HG02840 (cell line): ENCODE data around the gene SMIM1.
"Not testable (repeated sequence)": the region's sequence is repeated elsewhere in the genome, so short reads cannot be mapped to it uniquely, and the experiment has no call there.

Experiments
- ATAC-seq: cut with Tn5 transposase; IDR thresholded peaks from one replicate; pipeline ENCODE4 v1.9.1; 2021; ENCODE audit warnings: mild to moderate bottlenecking, moderate library complexity, moderate number of reproducible peaks; ENCODE audit not compliant: unreplicated experiment, low FRiP score

Gene SMIM1

GRCh38 chr1:3772715-3773571 is at the start of gene SMIM1:
SMIM1 (plus strand) TSS chr1:3772749; CDS start chr1:3775374, 2,625 bp downstream.
- ATAC-seq, result no peak

- no peak for ATAC-seq
These were observed 49.7 kb upstream of the SMIM1 start for GRCh38 chr1:3722846-3723245.

GRCh38 chr1:3724416-3725030 is 48.0 kb upstream of the SMIM1 start:
- ATAC-seq, result not testable (repeated sequence)

GRCh38 chr1:3725366-3725765 is 47.2 kb upstream of the SMIM1 start:
- ATAC-seq, result no peak

- ATAC-seq, result no peak
These were observed 45.3 kb upstream of the SMIM1 start for GRCh38 chr1:3727042-3727824.

GRCh38 chr1:3727825-3728776 is 44.4 kb upstream of the SMIM1 start:
- no peak for ATAC-seq

- no peak for ATAC-seq
These were observed 42.7 kb upstream of the SMIM1 start for GRCh38 chr1:3729594-3730542.

GRCh38 chr1:3730543-3731247 is 41.9 kb upstream of the SMIM1 start:
- no peak for ATAC-seq

GRCh38 chr1:3731583-3732433 is 40.7 kb upstream of the SMIM1 start:
- no peak for ATAC-seq

GRCh38 chr1:3732434-3733093 is 40.0 kb upstream of the SMIM1 start:
- no peak for ATAC-seq

- no peak for ATAC-seq
These were observed 39.3 kb upstream of the SMIM1 start for GRCh38 chr1:3733094-3733882.

GRCh38 chr1:3733883-3734589 is 38.5 kb upstream of the SMIM1 start:
- ATAC-seq, result no peak

GRCh38 chr1:3734602-3735001 is 37.9 kb upstream of the SMIM1 start:
- ATAC-seq, result no peak

GRCh38 chr1:3735027-3735681 is 37.4 kb upstream of the SMIM1 start:
- ATAC-seq, result no peak

GRCh38 chr1:3735688-3736087 is 36.9 kb upstream of the SMIM1 start:
- no peak for ATAC-seq
